ENCODE data around the gene ELF2. TPM values are rescaled to one million over a fixed set of nuclear protein-coding genes. Genes with fewer than 3 reads are reported as not detected.
A peak's percentile ranks its signal among the peaks of the same experiment; 100 is the strongest.
"Not testable (repeated sequence)": the region's sequence is repeated elsewhere in the genome, so short reads cannot be mapped to it uniquely, and the experiment has no call there.

Gene ELF2
- polyA plus RNA-seq, 10 donors = 36.0 to 56.8 (median 48.3) TPM

DNA sequence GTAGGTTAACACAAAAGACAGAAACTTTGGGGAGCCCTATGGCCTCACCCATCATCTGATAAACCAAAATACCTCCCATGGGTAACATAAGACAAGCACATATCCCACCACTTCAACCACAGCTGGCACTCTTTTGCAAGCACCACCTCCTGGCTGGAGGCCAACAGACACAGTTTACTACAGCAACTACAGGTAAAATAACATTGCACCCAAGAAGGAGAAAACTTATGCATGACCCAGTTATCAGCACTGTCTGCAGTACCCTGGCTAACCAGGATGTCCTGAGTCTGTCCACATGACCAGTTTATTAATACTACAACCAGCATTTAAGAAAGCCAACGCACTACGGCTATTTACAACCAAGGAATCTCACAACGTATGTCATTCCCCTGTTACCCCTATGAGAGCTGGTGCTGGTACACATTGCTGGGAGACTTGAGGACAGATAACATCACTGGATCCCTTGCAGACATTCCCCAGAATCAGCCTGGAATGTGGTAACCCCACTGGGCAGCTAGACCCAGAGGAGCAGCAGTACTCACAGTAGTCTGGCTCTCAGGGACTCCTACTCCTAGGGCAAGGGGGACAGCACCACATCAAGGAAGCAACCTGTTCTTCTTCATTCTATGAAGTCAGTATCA is 32.0 kb downstream of the ELF2 start:
- DNase-seq = peak in 2 of 3 donors; percentile 2 to 7

DNA sequence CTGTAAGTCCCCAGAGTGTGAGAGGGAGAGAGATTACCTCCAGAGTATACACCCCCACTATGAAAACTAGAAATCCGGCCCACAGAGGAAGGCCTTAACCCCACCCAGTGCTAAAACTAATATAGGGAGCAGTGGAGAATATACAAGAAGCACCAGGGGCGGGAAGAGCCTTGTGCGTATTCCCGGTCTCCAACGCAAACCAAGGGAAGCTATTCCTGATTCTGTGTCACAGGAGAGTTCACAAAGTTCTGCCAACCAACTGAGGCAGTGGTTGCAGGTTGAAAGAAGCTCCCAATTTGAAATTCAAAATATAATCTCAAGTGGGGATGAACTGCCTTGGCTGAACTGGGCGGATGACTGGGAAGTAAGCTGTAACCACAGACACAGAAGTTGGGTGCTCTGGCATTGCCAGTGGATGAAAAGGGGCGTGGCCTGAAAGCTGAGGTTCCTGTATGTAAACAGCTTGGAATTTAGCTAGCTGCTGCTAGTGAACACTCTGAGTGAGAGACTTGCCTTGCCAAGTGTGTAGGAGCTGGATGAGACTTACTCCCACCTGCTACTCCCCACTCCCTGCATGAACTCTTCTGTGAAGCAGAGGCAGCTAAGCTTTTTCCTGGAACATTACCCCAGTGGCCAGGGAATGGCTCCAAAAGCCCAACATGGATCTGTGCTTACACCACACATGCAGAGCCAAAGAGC is 32.7 kb downstream of the ELF2 start:
- DNase-seq = peak; percentile 20 to 40 (median 38)

DNA sequence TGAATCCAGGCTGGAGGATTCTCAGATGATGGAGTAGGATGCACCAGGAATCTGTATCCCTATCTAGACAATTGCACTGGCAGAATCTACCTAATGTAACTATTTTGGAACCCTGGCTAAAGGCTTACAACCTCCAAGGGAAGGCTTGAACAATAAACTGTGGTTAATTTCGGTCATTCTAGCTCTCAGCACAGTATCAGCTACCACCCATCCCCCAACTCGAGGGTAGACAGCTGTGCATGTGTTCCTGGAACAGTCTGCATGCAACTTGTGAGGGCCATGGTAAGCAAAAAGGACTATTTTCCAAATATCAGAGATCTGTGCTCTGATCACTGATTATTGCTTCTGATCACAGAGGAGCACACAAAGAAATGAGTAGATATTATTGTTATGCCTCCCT is 34.0 kb downstream of the ELF2 start:
- no peak for DNase-seq

DNA sequence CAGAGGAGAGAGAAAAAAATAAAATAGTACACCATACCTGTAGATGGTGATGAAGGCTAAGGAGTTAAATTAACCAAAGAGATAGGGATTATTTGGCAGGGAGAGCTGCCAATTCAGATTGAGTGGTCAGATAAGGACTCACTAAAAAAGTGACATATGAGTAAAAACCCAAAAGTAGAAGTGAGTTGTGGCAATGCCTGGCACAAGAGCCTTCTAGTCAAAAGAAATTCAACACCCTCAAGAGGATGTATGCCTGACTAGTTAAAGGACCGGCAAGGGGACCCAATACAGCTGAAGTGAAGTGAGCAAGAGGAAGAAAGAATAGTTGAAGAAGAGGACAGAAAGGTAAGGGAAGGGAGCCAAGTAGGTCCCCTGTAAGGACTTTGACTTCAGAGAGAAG is 34.9 kb downstream of the ELF2 start:
- DNase-seq = no peak

DNA sequence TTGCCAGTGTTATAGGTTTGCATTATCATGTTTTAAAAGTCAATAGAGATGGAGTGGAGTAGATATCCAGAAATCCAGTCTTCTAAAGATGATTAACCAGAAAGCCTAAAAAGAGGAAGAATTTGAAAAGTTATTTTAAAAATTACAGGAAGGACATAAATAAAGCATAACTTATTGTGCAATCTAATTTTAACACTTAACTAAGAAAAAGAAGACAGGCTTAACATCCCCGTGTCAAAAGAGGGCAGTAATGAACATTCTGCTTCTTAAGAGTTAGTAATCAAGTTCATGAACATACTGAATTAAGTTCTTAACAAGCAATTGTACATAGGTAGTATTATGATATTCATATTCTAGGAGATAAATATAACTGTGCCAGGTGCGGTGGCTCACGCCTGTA is 39.3 kb downstream of the ELF2 start:
- DNase-seq = no peak

DNA sequence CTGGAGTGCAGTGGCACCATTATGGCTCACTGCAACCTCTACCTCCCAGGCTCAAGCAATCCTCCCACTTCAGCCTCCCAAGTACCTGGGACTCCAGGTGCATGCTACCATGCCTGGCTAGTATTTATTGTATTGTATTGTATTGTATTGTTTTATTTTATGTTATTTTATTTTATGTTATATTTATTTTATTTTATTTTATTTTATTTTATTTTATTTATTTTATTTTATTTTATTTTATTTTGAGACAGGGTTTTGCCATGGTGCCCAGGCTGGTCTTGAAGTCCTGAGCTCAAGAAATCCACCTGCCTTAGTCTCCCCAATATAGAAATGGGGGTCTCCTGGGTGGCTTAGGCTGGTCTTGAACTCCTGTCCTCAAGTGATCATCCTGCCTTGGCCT is 42.6 kb downstream of the ELF2 start:
- no peak for DNase-seq

DNA sequence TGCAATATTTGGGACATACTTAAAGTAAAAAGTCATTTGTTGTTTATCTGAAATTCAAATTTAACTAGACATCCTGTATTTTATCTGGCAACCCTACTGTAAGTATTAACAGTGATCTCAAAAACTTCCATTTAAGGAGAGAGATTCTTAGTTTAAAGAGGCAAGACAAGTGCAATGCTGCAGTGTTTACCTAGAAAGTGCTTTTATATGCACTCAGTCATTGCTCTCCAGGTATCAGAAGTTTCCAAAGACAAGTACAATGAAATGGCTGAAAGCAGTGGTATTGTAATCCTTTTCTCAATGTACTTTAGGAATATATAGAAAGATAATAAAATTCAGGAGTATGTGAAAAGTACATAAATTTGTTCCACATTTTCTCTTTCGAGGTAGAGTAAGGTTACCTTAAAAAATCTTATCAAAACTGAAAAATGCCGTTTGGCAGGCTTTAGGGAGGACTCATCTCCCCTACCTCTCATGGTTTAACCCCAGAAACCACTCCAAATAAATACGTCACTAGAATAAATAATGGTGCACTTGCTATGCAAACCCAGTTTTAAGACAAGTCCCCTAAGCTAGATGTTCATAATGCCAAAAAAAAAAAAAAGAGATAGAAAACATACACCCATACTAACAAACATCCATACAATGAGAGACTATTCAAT is 45.7 kb downstream of the ELF2 start:
- no peak for DNase-seq

DNA sequence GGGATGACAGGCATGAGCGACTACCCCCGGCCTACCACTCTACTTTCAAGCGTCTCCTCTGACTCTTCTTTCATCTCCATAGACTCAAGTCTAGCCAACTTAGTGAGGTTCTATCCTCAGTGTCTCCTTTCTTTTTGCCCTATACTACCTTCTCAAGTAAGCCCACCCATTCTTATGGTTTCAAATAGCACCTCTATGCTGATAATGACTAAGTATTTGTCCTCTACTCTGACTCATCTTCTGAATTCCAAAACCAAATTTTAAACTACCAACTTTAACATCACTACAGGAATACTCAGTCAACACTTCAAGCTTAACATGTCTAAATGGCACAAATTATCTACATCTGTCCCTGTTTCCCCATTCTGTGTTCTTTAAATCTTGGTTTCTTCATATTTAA is 47.8 kb downstream of the ELF2 start:
- DNase-seq = no peak

DNA sequence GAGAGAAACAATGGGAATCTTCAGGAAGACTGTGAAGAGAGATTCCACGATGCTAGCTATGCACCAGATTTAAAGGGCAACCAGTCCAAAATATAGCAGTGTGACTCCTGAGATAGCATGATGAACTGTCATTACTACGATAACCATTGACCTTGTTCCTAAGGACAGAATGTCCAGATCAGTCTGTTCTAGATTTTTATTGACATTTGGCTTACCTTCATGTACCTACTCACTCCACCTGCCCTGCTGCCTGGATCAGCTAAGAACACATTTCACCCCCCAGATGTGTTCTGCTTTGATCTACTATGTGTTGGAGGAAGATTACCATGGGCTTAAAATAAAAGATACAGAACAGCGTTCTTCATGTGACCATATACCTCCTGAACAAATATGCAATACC is 50.1 kb downstream of the ELF2 start:
- DNase-seq = no peak

DNA sequence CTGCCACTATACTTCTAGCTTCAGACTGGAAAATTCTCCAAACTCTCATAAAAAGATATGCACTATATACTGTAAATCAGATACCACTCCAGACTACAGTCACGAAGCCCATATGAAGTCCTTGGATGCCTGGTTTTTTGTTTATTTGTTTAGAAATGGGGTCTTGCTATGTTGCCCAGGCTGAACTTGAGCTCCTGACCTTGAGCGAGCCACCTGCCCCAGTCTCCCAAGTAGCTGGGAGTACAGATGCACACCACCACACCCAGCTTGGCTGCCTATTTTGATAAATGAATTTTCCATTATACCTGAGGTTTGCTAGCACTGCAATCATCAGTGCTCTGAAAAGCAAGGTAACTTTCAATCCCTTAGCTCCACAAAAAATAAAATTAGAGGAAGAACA is 53.1 kb downstream of the ELF2 start:
- DNase-seq = no peak

DNA sequence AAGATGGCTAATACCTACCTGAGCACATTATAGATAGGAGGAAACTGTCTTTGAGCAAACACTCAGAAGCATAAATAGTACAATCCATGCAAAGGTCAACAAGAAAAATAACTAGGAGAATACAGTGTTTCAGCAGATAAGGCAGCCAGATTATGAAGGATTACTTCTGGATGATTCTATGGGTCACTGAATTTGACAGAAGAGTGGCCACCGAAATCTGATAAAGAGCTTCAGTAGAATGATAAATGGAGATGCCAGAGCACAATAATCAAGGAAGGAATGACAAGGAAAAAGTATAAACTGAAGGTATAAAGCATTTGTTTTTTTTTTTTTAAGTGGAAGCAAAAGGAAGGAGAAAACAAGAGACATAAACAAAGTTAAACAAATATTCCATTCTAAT is 58.7 kb downstream of the ELF2 start:
- DNase-seq = no peak

DNA sequence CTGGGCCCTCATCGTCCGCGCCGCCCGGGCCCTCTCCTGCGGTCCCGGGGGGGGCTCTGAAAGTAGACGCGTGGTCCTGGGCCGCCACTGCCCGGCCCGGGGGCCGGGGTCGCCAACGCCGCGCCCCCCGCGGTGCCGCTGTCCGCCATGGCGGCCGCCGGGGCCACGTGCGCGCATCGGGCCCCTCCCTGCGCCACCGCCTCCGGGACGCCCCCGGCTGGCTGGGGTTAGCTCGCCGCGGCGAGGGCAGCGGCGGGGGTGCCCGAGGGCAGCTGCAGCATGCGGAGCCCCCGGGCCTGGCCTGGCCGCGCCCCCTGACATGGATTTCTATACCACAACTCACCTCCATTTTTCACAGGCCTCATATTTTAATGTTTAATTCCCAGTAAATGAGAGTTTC is 61.8 kb downstream of the ELF2 start:
- DNase-seq = no peak

DNA sequence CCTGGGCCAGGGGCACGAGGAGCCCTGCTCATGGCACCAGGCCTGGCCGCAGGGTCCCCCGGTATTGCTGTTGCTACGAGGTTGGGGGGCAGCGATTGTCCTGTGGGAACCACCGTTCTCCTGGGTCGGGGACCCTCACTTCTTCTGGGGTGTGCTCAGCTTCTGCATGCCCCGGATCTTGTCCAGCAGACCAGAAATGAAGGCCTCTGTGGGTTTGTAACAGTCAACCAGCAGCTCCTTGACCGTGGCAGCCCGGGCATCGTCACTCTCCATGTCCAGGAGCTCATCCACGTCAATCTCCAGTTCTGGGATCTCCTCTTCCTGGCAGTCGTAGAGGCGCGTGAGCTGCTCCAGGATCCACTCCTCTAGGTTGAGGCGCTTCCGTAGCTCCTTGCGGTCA is 62.2 kb downstream of the ELF2 start:
- DNase-seq = not testable (repeated sequence)

DNA sequence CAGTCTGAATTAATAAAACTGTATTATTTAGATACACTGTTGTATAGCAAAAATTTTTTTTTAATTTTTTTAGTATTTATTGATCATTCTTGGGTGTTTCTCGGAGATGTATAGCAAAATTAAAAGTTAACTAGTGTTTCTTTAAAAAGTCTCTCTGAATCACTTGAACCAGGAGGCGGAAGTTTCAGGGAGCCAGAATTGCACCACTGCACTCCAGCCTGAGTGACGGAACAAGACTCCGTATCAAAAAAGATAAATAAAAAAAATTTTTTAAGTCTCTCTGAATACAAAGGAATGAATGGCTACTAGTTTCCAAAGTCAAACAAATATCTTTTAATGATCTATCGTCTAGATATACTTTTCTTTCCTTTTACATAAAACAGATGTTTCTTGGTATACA is 64.4 kb downstream of the ELF2 start:
- no peak for DNase-seq

DNA sequence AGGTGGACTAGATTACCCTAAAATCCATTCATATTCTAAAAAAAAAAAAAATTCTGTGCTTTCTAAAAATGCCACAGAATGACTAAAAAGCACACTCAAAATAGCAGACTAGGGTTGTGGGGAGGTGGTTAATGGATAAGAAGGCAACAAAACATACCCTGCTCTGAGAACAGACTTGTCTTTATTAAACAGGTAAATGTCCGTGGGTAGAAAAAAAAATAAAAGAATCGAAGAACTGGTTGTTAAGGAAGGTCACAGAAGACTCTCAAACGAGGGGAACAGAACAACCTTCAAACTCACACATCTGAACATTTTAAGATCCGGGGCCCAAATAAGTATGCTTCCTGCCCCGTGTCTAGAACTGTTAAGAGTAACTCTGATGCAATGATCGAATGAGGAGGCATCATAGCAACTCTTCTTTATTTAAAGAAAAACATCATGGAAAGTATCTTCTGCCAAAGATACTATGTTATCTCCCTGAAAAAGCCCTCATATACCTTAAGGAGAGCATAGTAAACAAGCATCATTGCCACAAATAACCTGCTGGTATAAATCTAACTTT is 68.4 kb downstream of the ELF2 start:
- DNase-seq = no peak

DNA sequence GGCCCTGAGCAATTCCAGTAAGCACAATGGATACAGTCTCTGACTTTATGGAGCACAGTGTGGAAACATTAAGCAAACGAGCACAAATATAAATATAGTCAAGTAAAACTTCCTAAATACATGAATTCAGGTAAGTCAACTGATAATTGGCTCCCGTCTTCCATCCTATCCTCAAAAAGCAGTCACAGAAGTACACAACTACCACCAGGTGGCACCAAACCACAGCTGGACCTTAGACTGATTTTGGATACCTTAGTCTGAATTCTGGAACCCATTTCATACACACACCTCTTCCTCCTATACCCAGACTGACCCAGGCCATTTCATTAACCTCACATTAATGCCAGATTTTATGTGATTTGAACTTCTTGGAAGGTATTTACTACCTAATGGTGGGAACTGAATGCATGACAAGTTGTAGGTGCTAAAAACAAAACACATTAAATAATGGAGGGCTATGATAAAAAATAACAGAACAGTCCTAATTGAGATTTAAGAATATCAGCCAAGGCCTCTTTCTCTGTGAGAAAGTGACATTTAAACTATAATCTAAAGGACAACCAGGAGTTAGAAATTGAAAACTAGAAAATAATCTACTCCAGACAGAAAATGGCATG is 77.5 kb downstream of the ELF2 start:
- DNase-seq = peak; percentile 82 to 88 (median 82)

DNA sequence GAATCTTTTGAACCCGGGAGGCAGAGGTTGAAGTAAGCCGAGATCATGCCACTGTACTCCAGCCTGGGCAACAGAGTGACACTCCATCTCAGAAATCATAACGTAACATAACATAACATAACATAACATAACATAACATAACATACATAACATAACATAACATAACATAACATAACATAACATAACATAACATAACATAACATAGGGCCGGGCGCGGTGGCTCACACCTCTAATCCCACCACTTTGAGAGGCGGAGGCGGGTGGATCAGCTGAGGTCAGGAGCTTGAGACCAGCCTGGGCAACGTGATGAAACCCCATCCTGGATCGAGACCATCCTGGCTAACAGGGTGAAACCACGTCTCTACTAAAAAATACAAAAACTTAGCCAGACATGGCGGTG is 84.7 kb downstream of the ELF2 start:
- no peak for DNase-seq

DNA sequence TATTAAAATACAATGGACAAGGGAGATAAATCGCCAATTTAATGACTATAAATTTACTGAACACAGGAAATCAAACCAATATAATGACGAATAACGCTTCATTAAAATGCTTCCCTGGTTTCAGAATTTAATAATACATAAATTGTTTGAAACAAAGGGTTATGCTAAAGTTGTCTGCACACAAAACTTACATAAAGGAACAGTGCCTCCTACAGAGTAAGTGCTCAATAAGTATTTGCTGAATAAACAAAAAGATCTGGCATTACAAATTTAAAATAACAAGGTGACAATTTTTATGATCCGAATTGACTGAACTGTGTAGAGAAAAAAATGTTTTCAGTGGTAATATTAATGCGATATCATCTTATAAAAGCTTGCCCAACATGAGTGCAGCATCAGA is 91.9 kb downstream of the ELF2 start:
- DNase-seq = peak in 1 of 3 donors; percentile 25

DNA sequence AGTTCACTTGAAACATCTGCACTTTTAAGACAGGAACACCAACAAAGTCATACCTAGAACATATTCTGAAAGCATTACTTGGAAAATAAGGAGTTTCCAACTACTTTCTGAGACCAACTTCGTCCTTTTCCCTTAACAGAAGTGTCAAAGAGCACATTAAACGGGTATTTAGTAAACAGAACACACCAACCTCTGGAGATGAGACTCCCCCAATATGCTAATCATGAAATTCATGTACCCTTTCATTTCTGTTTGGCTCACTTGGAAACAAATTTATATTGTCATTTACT is 92.3 kb downstream of the ELF2 start:
- no peak for DNase-seq

DNA sequence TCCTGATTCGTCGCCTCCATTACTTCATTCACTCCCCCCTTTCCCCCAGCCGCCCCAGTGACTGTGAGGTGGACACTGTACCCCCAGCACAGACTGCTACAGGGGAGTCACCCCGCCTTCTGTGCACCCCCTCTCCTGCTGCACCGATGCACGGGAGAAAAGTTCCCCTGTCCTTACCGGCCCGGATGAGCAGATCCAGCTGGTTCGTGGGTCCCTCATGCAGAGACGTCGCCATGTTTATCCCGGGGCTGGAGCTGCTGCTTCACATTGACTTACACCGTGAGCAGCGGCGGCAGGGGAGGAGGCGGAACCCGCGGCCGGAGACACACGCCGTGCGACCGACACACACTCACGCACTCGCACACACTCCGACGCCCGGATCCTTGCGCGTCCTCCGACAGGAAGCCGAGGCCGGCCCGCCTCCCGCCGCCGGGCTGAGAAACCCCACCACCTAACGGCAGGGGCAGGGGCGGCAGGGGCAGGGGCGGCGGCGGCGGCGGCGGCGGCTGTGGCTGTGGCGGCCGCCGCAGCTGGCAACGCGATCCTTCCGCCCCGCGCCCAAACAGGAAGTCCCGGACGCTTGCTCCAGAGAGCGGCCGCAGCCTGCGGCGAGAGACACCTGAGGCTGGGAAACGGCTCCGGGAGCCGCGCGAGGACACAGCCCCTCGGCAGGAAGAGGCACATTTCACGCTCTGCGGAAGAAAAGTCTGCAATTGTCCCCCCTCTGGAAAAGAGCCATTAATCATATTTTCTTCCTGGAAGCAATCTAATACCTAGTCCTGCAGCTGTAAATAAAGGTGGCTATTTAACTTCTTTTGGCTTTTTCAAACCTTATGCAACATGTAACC is 92.8 kb downstream of the ELF2 start:
- peak; percentile 89 to 97 (median 91) for DNase-seq

DNA sequence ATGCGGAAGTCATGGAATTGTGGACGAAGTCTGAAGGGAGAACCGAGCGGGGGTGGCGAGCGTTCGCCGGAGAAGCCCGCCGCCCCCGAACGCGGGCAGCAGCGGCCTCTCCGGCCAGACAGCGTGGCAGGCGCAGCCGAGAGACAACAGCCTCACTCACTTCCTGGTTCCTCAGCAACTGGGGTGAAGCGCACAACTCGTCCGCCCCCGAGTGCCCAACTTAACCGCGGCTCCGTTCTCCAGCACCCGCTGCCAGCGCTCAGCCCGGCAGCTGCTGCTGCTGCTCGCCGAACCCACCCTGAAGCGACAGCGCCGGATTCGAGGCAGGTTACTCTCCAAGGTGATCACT is 93.4 kb downstream of the ELF2 start:
- peak in 2 of 3 donors; percentile 43 to 73 for DNase-seq

Data from muscle of back (tissue), 11 donors.